UCSD-AML1 (cell line): ENCODE data around the gene PLPPR2.
"Not testable (repeated sequence)": the region's sequence is repeated elsewhere in the genome, so short reads cannot be mapped to it uniquely, and the experiment has no call there.

Source experiments
- DNase-seq: peaks from one replicate; lab custom pipeline; 2025; ENCODE audit not compliant: unreplicated experiment; lab: John Stamatoyannopoulos, UW

The PLPPR2 gene, protein sequence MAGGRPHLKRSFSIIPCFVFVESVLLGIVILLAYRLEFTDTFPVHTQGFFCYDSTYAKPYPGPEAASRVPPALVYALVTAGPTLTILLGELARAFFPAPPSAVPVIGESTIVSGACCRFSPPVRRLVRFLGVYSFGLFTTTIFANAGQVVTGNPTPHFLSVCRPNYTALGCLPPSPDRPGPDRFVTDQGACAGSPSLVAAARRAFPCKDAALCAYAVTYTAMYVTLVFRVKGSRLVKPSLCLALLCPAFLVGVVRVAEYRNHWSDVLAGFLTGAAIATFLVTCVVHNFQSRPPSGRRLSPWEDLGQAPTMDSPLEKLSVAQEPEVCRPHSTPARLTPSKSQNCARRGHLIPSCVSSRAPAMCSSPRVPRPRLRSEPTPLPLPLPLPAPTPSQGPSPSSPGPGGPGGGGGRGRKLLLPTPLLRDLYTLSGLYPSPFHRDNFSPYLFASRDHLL

GRCh38 chr19:11355160-11356073 lies at the start of gene PLPPR2:
Gene PLPPR2 (plus strand): TSS chr19:11355432. CDS start chr19:11357674, 2,242 bp downstream.
- DNase-seq = peak; percentile 92

- DNase-seq = no peak
These were observed 48.9 kb upstream of the PLPPR2 start for GRCh38 chr19:11306337-11306736.

- DNase-seq = not testable (repeated sequence)
These were observed 34.8 kb upstream of the PLPPR2 start for GRCh38 chr19:11320278-11320995.

DNA sequence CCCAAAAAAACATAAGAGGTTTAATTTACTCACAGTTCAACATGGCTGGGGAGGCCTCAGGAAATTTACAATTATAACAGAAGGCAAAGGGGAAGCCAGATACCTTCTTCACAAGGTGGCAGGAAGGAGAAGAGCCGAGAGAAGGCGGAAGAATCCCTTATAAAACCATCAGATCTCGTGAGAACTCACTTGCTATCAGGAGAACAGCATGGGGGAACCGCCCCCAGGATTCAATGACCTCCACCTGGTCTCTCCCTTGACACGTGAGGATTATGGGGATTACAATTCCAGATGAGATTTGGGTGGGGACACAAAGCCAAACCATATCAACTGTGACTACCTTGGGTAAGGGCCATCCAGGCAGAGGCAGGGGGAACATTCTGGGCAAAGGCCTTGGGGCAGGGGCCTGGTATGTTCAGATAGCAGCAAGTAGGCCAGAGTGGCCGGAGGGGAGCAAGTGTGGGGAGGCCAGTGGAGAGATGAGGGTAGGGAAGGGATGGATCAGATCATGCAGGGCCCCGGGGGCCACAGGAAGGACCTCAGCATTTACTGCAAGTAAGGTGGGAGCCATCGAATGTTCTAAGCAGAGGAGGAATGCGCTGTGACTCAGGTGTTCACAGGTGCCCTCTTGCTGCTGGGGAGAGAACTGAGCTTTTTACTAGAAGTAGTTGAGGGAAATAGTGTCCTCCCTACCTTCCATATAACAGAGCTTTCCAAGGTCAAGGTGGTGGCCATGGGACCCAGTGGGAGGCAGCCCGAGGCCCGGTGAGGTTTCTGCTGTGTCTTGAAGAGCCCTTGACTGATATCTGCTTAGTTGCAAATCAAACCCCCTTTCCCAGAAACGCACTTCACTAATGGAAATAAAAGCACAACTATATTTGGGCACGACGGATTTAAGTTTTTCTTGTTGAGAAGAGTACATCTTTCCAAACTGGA lies 33.8 kb upstream of the PLPPR2 start:
- DNase-seq = no peak

GRCh38 chr19:11322269-11323024 lies 32.8 kb upstream of the PLPPR2 start:
- no peak for DNase-seq

- no peak for DNase-seq
These were observed 31.6 kb upstream of the PLPPR2 start for GRCh38 chr19:11323601-11324078.

DNA sequence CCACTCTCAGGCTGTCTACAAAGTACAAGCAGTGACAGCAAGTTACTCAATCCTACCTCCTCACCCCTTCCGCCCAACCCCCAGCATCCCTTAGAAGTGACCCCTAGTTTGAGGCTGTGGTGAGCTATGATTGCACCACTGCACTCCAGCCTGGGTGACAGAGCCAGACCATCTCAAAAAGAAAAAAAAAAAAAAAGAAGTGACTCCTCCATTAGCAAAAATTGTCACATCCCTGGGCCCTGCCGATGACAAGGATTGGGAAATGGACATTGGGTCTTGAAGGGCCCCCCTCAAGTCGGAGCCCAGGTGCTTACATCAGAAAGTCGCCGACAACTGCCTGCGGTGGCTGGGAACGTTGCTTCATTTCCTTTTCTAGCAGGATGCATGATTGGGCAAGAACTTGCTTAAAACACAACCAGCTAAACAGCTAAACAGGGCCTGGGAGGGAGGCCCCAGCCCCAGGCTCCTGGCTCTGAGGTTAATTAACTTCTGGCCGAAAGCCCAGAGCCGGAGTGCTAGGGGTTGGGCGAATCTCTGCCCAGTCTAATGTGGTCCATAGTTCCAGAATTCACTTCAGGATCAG lies 31.1 kb upstream of the PLPPR2 start:
- DNase-seq = peak; percentile 83

DNA sequence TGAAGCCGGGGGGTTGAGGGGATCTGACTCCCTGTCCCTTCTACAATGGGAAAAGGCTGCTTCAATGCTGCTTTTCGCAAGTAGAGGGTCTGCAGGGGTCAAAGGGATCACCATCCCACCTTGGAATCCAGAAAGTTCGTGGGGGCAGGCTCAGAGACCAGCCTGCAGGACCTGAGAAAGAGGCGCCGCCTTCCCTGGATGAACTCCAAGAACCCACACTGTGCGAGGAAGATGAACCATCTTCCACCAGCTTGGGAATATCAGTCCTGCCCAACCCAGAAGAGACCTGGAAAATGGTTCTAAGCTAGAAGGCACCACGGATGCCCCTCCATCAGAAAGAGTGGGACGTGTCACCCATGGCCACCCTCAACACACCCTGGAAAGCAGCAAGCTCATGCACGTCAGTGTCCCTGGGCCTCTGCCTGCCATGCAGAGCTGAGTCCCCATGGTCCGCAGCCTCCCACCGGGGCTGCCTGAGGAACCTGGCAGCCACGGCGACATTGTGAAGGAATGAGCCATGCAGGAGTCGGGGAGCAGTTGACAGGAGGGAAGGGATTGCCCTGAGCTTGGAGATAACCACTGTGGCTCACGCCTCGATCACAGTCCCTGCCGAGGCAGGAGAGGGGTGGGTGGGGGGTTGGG lies 30.4 kb upstream of the PLPPR2 start:
- DNase-seq = no peak

DNA sequence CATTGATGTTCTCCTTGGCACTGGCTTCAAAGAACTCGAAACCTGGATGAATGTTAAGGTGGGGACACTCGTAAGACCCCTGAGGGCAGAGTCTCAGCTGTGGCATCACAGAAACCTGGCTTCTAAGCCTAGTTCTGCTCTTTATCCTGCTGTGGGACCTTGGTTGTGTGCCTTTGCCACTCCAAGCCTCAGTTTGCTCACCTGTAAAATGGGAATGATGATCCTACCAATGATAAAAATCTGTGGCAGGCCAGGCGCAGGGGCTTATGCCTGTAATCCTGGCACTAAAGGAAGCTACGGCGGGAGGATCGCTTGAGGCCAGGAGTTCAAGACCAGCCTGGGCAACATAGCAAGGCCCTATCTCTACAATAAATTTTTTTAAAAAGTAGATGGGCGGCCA lies 29.7 kb upstream of the PLPPR2 start:
- DNase-seq = no peak

DNA sequence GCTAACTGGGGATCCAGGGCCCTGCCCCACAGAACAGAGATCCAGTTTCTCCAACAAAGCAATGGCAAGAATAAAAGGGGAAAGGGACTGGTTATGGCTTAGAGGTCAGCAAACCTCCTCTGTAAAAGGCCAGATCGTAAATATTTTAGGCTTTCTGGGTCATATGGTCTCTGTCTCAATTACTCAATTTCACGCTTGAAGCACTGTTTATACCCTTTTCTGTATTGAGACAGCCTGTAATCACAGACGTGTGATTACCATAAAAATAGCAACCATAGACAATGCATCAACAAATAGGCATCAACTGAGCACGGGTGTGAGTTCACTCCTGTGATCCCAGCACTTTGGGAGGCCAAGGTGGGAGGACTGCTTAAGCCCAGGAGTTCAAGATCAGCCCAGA lies 25.1 kb upstream of the PLPPR2 start:
- DNase-seq = no peak

- no peak for DNase-seq
These were observed 23.7 kb upstream of the PLPPR2 start for GRCh38 chr19:11331502-11331901.

- DNase-seq = no peak
These were observed 22.4 kb upstream of the PLPPR2 start for GRCh38 chr19:11332822-11333221.

DNA sequence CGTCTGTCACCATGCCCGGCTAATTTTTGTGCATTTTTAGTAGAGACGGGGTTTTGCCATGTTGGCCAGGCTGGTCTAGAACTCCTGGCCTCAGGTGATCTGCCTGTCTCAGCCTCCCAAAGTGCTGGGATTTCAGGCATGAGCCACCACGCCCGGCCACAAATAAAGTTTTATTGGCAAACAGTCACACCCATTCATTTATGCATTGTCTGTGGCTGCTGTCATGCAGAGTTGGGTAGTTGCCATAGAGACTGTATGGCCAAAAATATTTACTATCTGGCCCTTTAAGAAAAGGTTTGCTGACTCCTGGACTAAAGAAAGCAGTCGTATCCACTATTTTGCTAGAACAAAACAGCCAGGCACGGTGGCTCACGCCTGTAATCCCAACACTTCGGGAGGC lies 21.4 kb upstream of the PLPPR2 start:
- not testable (repeated sequence) for DNase-seq

DNA sequence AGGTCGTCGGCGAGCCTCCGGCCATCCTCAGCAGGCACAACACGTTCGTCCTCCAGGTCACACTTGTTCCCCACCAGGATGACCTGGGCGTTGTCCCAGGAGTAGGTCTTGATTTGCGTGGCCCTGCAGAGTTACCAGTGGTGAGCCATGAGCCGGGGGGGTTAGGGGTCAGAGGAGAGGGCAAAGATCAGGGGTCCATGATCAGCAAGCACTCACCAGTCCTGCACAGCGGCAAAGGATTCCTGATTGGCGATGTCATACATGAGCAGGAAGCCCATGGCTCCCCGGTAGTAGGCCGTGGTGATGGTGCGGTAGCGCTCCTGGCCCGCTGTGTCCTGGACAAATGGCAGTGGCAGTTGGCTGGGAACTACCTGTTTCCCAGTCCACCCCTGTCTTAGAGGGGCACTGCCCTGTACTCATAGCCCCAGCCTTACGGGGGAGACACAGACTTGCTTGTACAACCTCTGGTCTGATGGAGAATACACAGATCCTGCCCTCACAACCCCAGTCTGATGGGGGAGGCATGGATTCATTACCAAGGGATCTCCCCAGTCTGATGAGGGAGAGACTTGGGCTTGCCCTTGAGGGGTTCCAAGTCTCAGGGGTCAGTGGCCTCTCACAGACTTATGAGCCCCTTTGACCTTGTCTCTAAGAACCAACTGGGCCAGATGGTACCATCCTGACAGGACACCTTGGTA lies 19.6 kb upstream of the PLPPR2 start:
- DNase-seq = no peak

DNA sequence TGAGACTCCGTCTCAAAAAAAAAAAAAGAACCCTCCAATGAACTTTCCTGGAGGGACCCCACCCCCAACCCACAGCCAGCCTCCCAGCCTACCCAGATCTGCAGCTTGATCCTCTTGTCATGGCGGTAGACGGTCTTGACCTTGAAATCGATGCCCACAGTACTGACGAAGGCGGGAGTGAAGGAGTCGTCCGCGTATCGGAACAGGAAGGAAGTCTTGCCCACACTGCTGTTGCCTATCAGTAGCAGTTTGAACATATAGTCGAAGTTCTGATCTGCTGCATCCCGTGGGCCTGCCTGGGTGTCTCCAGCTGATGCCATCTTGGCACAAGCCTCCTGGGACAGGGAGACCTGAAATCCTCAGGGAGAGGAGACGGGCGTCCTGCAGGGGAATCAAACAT lies 18.2 kb upstream of the PLPPR2 start:
- peak; percentile 71 for DNase-seq

DNA sequence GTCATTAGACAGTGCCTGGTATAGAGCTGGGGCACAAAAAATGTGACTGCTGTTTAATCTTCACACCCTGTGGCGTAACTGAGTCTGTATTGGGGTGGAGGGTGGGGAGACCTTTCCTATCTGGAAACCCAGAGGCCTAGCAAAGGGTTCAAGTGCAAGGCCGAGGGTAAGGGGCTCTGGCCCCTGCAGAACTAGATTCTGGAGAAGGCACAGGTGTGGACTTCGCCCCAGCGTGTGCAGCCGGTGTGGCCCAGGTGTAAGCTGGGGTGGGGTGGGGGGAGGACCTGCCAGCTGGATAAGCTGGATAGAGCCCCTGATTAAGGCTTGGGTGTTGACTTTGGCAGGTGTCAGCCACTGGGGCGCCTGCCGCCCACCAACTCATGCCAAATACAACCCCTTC lies 17.1 kb upstream of the PLPPR2 start:
- DNase-seq = no peak

DNA sequence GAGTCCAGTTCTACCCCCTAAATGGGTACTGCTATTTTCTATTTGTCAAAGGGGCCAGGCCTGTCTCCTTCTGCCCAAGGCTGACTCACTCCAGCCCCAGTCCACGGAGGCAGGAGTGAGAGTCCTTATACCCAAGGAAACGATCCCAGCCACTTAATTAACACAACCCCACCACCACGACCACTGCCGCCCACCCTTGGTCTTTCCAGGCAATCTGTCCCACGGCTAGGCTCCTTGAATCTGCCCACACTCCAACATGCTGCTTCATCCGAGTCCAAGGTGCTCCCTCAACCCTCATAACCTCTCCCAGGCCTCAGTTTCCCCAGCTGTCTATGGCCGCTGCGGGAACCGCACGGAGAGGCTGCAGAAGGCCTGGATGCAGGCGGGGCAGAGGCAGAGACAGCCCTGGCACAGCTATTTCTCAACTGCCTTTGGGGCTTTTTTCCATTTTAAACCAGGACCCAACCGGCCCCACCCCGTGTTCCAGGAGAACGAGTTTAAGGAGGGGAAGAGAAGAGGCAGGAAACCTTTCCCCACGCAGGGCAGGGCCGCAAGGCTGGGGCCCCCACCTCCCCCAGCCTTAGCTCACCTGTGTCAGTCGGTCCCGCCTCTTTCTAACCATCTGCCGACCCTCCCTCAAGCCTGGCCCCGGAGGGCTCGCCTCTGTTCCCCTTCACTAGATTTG lies 16.5 kb upstream of the PLPPR2 start:
- no peak for DNase-seq
